Measurements from ENCODE around the gene LHFPL2. TPM values are rescaled to one million over a fixed set of nuclear protein-coding genes. Genes with fewer than 3 reads are reported as not detected.
"Not testable (repeated sequence)": the region's sequence is repeated elsewhere in the genome, so short reads cannot be mapped to it uniquely, and the experiment has no call there.

LHFPL2 gene
- total and polyA plus RNA-seq, 2 of the 4 experiments (the other 2 are of a cell fraction) = 6.5 to 11.3 TPM

GRCh38 chr5:78673827-78674226 lies 25.3 kb upstream of the LHFPL2 start:
- H3K4me3 ChIP-seq (ENCODE audit: insufficient read depth, low read depth, low read length); BruUV-seq (replicated peaks); H3K9ac ChIP-seq (ENCODE audit: low read depth, low read length); H3K9me1 ChIP-seq (ENCODE audit: insufficient read depth, low read length); H2AK5ac ChIP-seq (ENCODE audit: low read depth, low read length); H3K27ac ChIP-seq (ENCODE audit: insufficient read depth, low read length); H3K56ac ChIP-seq (ENCODE audit: extremely low read depth, insufficient read depth, low read length); POLR2A ChIA-PET (ENCODE audit: unreplicated experiment); DNase-seq; H3K4me2 ChIP-seq (ENCODE audit: low read depth, low read length); H3K36me3 ChIP-seq (ENCODE audit: control insufficient read depth, insufficient read depth, low read length); CTCF ChIA-PET; H2BK5ac ChIP-seq (ENCODE audit: low read depth, low read length, poor library complexity, severe bottlenecking); H4K5ac ChIP-seq (ENCODE audit: low read depth, low read length); H2BK20ac ChIP-seq (ENCODE audit: low read depth, low read length); H3K23ac ChIP-seq (ENCODE audit: low read depth, low read length); H4K20me1 ChIP-seq (ENCODE audit: insufficient read depth, low read length); H3K9me3 ChIP-seq (ENCODE audit: control insufficient read depth, insufficient read depth, low read length); in situ Hi-C loops (cut with MboI; ENCODE audit: low sequenced_read_pairs); H3K14ac ChIP-seq (replicated peaks; ENCODE audit: low read depth, low read length); H2AK9ac ChIP-seq (replicated peaks; ENCODE audit: low read depth, low read length, poor library complexity); dilution Hi-C loops (cut with HindIII; ENCODE audit: low sequenced_read_pairs, unreplicated experiment); intact Hi-C loops (cut with micrococcal nuclease); H4K91ac ChIP-seq (ENCODE audit: insufficient read depth, low read depth, low read length); H3K79me1 ChIP-seq (ENCODE audit: low read depth in 1 of 2, low read length in 2 of 2); H3K27me3 ChIP-seq (ENCODE audit: control insufficient read depth, insufficient read depth, low read length); H3K18ac ChIP-seq (ENCODE audit: low read depth, low read length); ATAC-seq (ENCODE audit: low read depth); H4K8ac ChIP-seq (ENCODE audit: low read depth in 2 of 2, low read length in 2 of 2); H3K4ac ChIP-seq (ENCODE audit: low read depth, low read length); H2BK15ac ChIP-seq (ENCODE audit: low read depth, low read length); H2BK120ac ChIP-seq (ENCODE audit: low read depth, low read length); H2AFZ ChIP-seq (replicated peaks; ENCODE audit: low read length, poor library complexity): not testable (repeated sequence)
- H3K4me1 ChIP-seq (ENCODE audit: control insufficient read depth, insufficient read depth, low read length) = peaks cover 12% of the 10 kb centered on the region

Data from IMR-90 (cell line).